ENCODE measurements around the gene GPR151.

- TF ChIP-seq CTCF (IDR thresholded peaks at IDR 0.05 in 4 of 5, conservative IDR thresholded peaks at IDR 0.05 in 1 of 5) (no peak), POLR2A (IDR thresholded peaks at IDR 0.05) (no peak)
Observed at GRCh38 chr5:146562461-146562860, 46.5 kb upstream of the GPR151 start.

Measured in gastrocnemius medialis (tissue), 4 donors.